Right ventricle myocardium superior (tissue), 1 donor: ENCODE results near the gene MUC22. TPM values are rescaled to one million over a fixed set of nuclear protein-coding genes. Genes with fewer than 3 reads are reported as not detected.
"Not testable (repeated sequence)": the region's sequence is repeated elsewhere in the genome, so short reads cannot be mapped to it uniquely, and the experiment has no call there.

ENCODE experiments used
- ATAC-seq: fragments of 200-7000 bp; cut with Tn5 transposase; one replicate; pipeline ENCODE4 v1.9.1; 2020; ENCODE audit warnings: mild to moderate bottlenecking; ENCODE audit not compliant: poor library complexity
- DNase-seq: peaks from one replicate; pipeline ENCODE4 v3.0.0-alpha.2; 2020
- intact Hi-C: fragments of 100-400 bp; cut with DNase I; formaldehyde crosslinking; loops from one replicate; pipeline ENCODE4 v1.11.2; 2022
- total RNA-seq: library from RNA; stranded (reverse); fragmentation: NEBNext Ultra II Directional; extraction: Animal tissue kit (Norgen Biotek cat#: 25700); gene quantifications from one replicate; pipeline ENCODE4 v1.2.1, GENCODE V29; 2021
- donor health status: DM: no; HTN: yes; CAD: no; lungs with severe emphysema.

The MUC22 gene
- total RNA-seq, 1 donor from 2014 or later: 0.19 TPM

GRCh38 chr6:31021705-31022531, 11.6 kb downstream of the MUC22 start:
- intact Hi-C loops, DNase-seq, ATAC-seq: not testable (repeated sequence)

- DNase-seq (no peak), ATAC-seq (no peak)
- intact Hi-C loops: no loop called here
These were observed 15.3 kb downstream of the MUC22 start for GRCh38 chr6:31025595-31025994.

- DNase-seq: no peak
- intact Hi-C loops: no loop called here
- no peak for ATAC-seq
These were observed 20.8 kb downstream of the MUC22 start for GRCh38 chr6:31031095-31031494.

- ATAC-seq (no peak), DNase-seq (no peak)
- intact Hi-C loops: no loop called here
These were observed 22.8 kb downstream of the MUC22 start for GRCh38 chr6:31033075-31033474.

- intact Hi-C loops: no loop called here
- DNase-seq: no peak
- no peak for ATAC-seq
These were observed 25.7 kb downstream of the MUC22 start for GRCh38 chr6:31035862-31036497.

- intact Hi-C loops: no loop called here
- no peak for ATAC-seq
These were observed 26.9 kb downstream of the MUC22 start for GRCh38 chr6:31037169-31037568.

GRCh38 chr6:31037682-31038081, 27.4 kb downstream of the MUC22 start:
- no peak for ATAC-seq
- intact Hi-C loops: no loop called here
- no peak for DNase-seq

More at GRCh38 chr6:31037169-31037568, 26.9 kb downstream of the MUC22 start:
- DNase-seq: no peak

- intact Hi-C loops: no loop called here
- ATAC-seq: no peak
- no peak for DNase-seq
These were observed 28.3 kb downstream of the MUC22 start for GRCh38 chr6:31038559-31038958.

GRCh38 chr6:31040801-31041200, 30.5 kb downstream of the MUC22 start:
- ATAC-seq (no peak), DNase-seq (no peak)
- intact Hi-C loops: loop anchor here (10.0 kb wide), 1 partner anchor 126 kb away; the partner anchor contains the start of gene VARS2

- DNase-seq (no peak), ATAC-seq (no peak)
- intact Hi-C loops: loop anchor here (10.0 kb wide), 1 partner anchor 127 kb away; the partner anchor contains the start of gene VARS2
These were observed 31.2 kb downstream of the MUC22 start for GRCh38 chr6:31041372-31041974.

- ATAC-seq: peak; percentile 78
- no peak for DNase-seq
- intact Hi-C loops: loop anchor here (10.0 kb wide), 1 partner anchor 128 kb away; the partner anchor contains the start of gene VARS2
These were observed 32.5 kb downstream of the MUC22 start for GRCh38 chr6:31042806-31043205.

GRCh38 chr6:31048099-31048498, 37.8 kb downstream of the MUC22 start:
- no peak for ATAC-seq
- DNase-seq: no peak
- intact Hi-C loops: loop anchor here (10.0 kb wide), 1 partner anchor 133 kb away; the partner anchor contains the start of gene VARS2

- intact Hi-C loops: loop anchor here (10.0 kb wide), 1 partner anchor 135 kb away; the partner anchor contains the start of gene VARS2
- DNase-seq (no peak), ATAC-seq (no peak)
These were observed 39.2 kb downstream of the MUC22 start for GRCh38 chr6:31049518-31049917.

GRCh38 chr6:31053187-31053586, 42.9 kb downstream of the MUC22 start:
- DNase-seq, intact Hi-C loops, ATAC-seq: not testable (repeated sequence)

- intact Hi-C loops: no loop called here
- peak; percentile 54 for DNase-seq
- peak; percentile 55 for ATAC-seq
These were observed 43.6 kb downstream of the MUC22 start for GRCh38 chr6:31053873-31054272.

- ATAC-seq (no peak), DNase-seq (no peak)
- intact Hi-C loops: no loop called here
These were observed 45.2 kb downstream of the MUC22 start for GRCh38 chr6:31055441-31055840.

- intact Hi-C loops: no loop called here
These were observed 47.2 kb downstream of the MUC22 start for GRCh38 chr6:31057426-31058003.

GRCh38 chr6:31058128-31058894, 48.0 kb downstream of the MUC22 start:
- intact Hi-C loops: no loop called here
- no peak for ATAC-seq
- no peak for DNase-seq

More at GRCh38 chr6:31057426-31058003, 47.2 kb downstream of the MUC22 start:
- no peak for ATAC-seq
- DNase-seq: no peak
